Measurements from ENCODE around the gene NBPF8. TPM values are rescaled to one million over a fixed set of nuclear protein-coding genes. Genes with fewer than 3 reads are reported as not detected.
"Not testable (repeated sequence)": the region's sequence is repeated elsewhere in the genome, so short reads cannot be mapped to it uniquely, and the experiment has no call there.

NBPF8 gene, protein sequence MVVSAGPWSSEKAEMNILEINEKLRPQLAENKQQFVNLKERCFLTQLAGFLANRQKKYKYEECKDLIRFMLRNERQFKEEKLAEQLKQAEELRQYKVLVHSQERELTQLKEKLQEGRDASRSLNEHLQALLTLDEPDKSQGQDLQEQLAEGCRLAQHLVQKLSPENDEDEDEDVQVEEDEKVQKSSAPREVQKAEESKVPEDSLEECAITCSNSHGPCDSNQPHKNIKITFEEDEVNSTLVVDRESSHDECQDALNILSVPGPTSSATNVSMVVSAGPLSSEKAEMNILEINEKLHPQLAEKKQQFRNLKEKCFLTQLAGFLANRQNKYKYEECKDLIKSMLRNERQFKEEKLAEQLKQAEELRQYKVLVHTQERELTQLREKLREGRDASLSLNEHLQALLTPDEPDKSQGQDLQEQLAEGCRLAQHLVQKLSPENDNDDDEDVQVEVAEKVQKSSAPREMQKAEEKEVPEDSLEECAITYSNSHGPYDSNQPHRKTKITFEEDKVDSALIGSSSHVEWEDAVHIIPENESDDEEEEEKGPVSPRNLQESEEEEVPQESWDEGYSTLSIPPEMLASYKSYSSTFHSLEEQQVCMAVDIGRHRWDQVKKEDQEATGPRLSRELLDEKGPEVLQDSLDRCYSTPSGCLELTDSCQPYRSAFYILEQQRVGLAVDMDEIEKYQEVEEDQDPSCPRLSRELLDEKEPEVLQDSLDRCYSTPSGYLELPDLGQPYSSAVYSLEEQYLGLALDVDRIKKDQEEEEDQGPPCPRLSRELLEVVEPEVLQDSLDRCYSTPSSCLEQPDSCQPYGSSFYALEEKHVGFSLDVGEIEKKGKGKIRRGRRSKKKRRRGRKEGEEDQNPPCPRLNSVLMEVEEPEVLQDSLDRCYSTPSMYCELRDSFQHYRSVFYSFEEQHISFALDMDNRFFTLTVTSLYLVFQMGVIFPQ
- 5.5 and 6.7 TPM in 2 replicates for total RNA-seq (2014; rRNA removed; shearing (Covaris generic))

DNA sequence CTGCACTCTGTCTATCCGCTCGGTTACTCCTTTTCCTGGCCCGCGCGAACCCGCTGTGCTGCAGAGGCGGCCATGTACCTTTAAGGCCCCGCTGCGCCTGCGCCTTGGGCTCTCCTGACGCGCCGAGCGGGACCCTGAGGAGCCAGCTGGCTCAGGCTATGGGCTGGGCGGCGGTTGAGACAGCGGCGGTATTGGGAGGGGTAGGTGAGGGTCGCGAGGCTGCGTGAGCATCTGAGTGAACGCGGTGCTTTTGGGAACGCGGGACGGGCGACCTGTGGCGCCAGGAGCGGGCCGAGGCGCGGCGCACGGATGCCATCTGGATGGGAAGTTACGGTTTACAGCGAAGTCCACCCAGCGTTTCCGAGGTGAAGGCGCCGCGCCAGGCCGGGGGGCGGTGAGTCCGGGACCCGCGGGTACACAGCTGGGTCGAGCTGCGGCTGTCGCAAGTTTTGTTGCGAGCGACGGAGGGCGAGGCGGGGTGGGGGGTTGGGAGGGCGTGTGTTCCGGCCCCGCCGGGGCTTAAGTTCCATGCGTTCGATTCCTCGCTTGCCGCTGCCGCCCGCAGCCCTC lies at the start of gene NBPF8:
NBPF8 (plus strand) TSS at position 125 of the 570 bp plus-strand sequence. CDS start 21,488 bp downstream, outside the sequence.
- DNase-seq (ENCODE audit: low spot score), result peak; percentile 62
- in situ Hi-C loops (cut with HindIII; ENCODE audit: low sequenced_read_pairs), result not testable (repeated sequence)

DNA sequence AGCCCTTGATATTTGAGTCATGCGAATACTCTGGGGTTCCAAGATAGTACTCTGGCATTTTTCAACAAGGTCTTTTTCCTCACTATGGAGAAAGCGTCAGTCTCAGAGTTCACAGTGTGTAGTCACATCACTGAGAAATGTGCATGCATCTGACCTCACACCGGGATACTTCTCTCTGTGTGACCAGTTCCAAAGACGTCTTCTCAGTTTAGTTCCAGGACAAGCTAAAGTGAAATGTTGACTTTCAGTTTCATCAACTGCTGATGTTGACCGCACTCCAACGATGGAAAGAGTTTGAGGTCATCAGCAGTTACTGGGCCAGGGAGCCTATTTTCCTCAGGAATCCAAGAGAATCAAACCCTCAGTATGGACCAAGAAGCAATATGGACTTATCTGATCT lies 47.1 kb upstream of the NBPF8 start:
- in situ Hi-C loops (cut with HindIII; ENCODE audit: low sequenced_read_pairs); DNase-seq (ENCODE audit: low spot score): not testable (repeated sequence)

DNA sequence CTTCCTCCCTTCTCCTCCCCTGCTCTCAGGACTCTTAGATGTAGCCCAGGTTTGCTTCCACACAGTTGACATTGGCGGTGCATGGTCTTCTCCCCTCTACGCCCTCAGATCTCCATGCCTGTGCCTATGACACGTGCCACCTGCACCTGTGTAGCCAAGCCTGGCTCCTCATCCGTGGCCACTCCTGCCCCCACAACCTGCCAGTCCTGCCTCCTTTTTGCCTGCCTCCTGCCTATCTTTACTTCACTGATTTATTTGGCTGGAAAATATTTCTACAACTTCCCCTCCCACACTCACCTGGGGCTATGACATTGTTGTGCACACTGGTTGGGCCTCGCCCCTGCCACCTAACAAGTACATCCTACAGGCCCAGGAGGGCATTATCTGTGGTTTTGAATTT lies 28.2 kb upstream of the NBPF8 start:
- in situ Hi-C loops (cut with HindIII; ENCODE audit: low sequenced_read_pairs); DNase-seq (ENCODE audit: low spot score): not testable (repeated sequence)

DNA sequence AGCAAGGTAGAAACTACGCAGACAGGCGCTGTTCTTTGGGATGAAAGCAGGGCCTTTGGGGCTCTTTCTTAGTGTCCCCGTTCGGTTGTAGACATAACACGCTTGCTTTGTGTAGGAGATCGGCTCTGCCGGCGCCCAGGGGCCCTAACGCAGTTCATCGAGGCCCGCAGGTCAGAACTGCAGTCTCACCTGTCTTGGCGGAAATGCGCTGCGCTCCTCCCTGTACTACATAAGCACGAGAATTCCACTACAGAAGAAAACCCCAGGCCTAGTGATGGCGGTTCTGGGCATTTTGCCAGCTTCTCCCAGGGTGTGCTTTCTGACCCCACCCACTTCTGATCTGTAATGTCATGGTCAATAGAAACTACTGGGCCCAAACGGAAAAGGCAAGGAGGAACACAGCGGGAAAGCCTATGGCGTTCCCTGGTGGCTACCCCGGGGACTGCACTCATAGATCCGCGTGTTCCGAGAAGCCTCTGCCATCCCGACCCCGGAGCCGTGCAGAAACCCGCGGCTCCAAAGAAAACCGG lies 26.2 kb upstream of the NBPF8 start:
- in situ Hi-C loops (cut with HindIII; ENCODE audit: low sequenced_read_pairs), result not testable (repeated sequence)
- peak; percentile 1 for DNase-seq (ENCODE audit: low spot score)

DNA sequence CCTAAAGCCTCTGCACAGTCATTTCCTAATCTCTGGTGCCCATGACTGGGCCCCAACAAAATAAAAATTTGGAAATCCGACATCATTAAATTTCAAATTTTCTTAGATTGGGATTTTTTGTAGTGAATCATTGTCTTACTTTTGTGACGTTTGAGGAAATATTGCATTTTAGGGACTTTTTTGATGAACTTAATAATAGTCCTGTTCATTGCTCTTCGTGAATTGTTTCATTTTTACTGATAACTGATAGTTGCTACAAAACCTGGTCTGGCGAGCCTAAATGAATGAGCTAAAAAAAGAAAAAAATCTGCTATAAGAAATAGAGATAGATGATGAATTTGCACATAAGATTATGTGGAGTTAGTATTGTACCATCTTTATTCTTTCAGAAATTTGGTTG lies 23.5 kb upstream of the NBPF8 start:
- DNase-seq (ENCODE audit: low spot score); in situ Hi-C loops (cut with HindIII; ENCODE audit: low sequenced_read_pairs): not testable (repeated sequence)

DNA sequence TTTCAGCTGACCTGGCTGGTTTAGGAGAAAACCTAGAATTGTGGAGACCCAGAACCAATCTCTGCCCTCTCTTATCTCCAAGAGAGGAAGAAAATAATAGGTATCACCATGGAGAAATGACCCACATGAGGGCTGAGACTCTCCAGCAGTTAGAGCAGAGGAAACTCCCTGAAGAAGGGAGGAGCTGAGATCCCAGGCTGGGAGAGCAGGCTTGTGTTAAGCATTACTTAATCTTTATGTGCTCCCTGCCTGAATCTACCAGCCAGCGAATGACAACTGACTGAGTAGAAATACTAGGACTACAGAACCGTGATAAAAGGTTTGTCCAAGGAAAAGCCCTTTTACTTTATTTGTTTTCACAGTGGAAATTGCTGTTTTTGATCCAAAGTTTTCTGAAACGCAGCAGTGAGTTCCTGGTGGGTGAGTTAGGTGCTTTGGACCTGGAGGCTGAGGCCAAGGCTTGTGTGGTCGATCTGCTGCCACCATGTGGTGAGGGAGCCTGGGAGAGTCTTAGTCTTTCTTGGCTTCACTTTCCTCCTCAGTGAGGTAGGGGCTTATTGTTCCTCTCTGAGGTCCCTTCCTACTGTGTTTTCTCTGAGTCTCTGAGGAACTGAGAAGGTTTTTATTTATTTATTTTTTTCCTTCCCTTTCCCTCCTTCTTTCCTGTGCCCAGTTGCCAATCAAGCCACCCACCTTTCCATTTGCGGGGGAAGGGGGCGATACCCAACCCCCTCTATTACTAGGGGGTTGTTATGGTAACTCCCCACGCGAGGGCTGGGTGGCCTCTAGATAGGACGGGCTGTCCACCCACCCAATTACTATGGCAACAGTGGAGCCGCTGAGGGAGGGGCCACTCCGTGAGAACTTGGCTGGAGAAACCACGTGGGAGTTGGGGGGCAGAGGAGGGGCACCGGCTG lies 21.3 kb upstream of the NBPF8 start:
- DNase-seq (ENCODE audit: low spot score); in situ Hi-C loops (cut with HindIII; ENCODE audit: low sequenced_read_pairs): not testable (repeated sequence)

DNA sequence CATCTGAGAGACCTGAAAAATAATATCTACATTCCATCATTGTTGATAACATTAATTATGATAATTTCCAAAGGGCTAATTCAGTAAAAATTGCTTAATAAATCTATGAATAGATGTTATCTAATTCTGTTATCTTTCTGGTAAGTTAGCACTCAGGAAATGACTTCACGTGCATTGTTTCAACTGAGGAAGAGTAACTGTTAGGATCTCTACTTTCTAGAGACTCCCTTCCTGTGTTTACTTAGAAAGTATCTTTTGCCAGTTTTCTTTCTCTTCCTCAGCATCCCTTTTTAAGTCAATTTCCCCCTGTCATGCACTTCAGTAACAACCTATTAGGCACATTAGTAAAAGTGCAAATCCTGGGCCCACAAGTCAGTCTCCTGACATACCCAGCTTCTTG lies 9.5 kb upstream of the NBPF8 start:
- in situ Hi-C loops (cut with HindIII; ENCODE audit: low sequenced_read_pairs), result not testable (repeated sequence)

DNA sequence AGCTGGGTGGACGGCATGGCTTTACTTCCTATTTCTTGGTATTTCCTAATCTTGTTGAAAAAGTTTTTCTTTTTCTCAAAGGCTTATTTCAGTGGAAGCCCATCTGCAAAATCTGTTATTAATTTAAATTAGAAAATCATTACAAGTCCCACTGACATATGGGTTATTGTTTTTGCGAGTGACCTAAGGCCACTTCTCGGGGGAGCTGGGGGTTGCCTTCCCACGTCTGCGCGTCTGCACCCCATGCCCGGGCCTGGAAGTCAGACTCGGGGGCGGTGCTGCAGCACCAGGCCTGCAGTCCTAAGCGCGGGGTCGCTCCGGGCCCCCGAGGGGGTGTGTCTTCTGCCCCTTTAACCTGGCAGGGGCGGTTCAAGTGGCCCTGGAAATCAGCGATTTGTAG lies 384 bp upstream of the NBPF8 start:
- in situ Hi-C loops (cut with HindIII; ENCODE audit: low sequenced_read_pairs); DNase-seq (ENCODE audit: low spot score): not testable (repeated sequence)

More for the DNA sequence above, 9.5 kb upstream of the NBPF8 start:
- DNase-seq (ENCODE audit: low spot score), result not testable (repeated sequence)

DNA sequence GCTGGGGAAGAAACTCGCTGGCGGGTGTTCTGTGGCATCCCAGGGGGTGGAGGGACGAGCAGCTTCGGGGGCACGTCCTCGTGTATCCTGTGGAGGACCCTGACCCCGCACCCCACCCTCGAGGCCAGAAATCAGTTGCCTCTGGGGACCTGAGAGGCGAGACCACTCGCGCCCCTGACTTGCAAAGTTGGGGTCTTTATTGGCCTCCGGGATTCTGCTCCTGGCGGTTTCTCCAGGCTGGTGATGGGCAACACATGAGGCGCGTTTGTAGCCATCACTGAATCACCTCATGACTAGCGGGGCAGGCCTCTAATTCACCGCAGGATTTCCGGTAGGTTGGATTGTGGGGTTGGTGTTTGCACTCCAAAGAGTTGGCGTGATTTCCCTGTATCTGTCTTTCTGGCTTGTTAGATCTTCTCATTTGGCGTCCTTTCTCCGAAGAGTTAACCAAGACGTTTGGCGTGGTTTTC lies 692 bp downstream of the NBPF8 start:
- DNase-seq (ENCODE audit: low spot score), result peak; percentile 62
- in situ Hi-C loops (cut with HindIII; ENCODE audit: low sequenced_read_pairs), result not testable (repeated sequence)

DNA sequence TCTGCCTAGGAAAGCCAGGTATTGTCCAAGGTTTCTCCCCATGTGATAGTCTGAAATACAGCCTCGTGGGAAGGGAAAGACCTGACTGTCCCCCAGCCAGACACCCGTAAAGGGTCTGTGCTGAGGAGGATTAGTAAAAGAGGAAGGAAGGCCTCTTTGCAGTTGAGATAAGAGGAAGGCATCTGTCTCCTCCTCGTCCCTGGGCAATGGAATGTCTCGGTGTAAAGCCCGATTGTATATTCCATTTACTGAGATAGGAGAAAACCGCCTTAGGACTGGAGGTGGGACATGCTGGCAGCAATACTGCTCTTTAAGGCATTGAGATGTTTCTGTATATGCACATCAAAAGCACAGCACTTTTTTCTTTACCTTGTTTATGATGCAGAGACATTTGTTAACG lies 10.2 kb downstream of the NBPF8 start:
- in situ Hi-C loops (cut with HindIII; ENCODE audit: low sequenced_read_pairs); DNase-seq (ENCODE audit: low spot score): not testable (repeated sequence)

DNA sequence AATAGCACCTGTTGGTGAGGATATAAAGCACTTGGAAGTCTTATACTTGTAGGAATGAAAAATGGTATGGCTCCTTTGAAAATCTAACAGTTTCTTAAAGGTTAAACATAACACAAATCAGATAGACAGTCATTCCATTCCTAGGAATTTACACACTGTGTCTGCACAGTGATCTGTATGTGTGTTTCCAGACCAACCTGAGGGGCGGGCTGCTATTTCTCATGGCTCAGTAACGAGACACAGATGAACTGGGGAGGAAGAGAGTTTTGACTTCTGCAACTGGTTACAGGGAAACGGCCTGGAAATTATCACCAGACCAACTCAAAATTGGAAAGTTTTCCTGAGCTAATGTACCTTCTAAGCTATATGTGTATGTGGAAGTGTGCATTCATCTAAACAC lies 16.8 kb downstream of the NBPF8 start:
- DNase-seq (ENCODE audit: low spot score); in situ Hi-C loops (cut with HindIII; ENCODE audit: low sequenced_read_pairs): not testable (repeated sequence)

DNA sequence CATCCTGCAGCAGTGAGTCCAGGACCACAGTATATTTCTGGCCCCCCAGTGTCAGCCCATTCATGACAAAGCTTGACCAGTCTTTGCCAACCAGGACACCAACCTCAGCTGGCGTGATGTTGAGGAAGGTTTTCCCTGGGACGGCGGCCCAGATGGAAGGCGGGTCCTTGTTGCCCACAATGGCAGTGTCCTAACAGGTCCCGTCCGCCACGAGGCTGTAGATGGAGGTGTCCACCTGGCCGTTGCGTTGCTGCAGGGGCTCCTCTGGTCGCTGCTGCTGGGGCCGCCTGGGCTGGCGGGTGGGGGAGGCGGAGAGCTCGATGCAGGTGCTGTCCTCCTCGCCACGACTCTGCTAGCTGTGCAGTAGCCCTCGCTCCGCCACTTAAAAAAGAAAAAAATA lies 19.0 kb downstream of the NBPF8 start:
- in situ Hi-C loops (cut with HindIII; ENCODE audit: low sequenced_read_pairs); DNase-seq (ENCODE audit: low spot score): not testable (repeated sequence)

DNA sequence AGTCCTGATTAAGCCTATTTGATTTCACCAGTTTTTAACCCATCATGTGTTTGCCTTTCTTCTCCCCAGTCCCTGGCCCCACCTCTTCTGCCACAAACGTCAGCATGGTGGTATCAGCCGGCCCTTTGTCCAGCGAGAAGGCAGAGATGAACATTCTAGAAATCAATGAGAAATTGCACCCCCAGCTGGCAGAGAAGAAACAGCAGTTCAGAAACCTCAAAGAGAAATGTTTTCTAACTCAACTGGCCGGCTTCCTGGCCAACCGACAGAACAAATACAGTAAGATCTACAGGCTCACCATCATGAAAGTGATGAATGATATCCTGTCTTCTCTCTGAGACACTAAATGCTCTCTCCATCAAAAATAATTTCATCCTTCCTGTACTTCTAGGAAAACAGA lies 34.3 kb downstream of the NBPF8 start:
- DNase-seq (ENCODE audit: low spot score); in situ Hi-C loops (cut with HindIII; ENCODE audit: low sequenced_read_pairs): not testable (repeated sequence)

Other genes starting within 250 kb of the NBPF8 start
- gene SEC22B, start 238.5 kb upstream of the NBPF8 start, total RNA-seq (2014; rRNA removed; shearing (Covaris generic)), result 4.9 and 5.1 TPM in 2 replicates